Sigmoid colon (tissue), 7 donors: ENCODE data around the gene RASL10A. TPM values are rescaled to one million over a fixed set of nuclear protein-coding genes. Genes with fewer than 3 reads are reported as not detected.
"Not testable (repeated sequence)": the region's sequence is repeated elsewhere in the genome, so short reads cannot be mapped to it uniquely, and the experiment has no call there.

Experiments
- DNase-seq: peaks from one replicate; pipeline ENCODE4 v3.0.0-alpha.2; 2019
- H3K27ac ChIP-seq, 4 donors: fragments of 200-600 bp; sonication (generic); one replicate each; pipeline ENCODE4 v1.5.1; 2016 to 2019; ENCODE audit warnings: mild to moderate bottlenecking in 1 of 4
- H3K27me3 ChIP-seq, 3 donors: fragments of 200-600 bp; sonication (generic); one replicate each; pipeline ENCODE4 v1.5.1; 2019; ENCODE audit warnings: mild to moderate bottlenecking in 1 of 3
- H3K36me3 ChIP-seq, 4 donors: fragments of 200-600 bp; sonication (generic); one replicate each; pipeline ENCODE4 v1.5.1; 2016 to 2019
- H3K4me1 ChIP-seq, 4 donors: fragments of 200-600 bp; sonication (generic); one replicate each; pipeline ENCODE4 v1.5.1; 2017 to 2019
- H3K4me3 ChIP-seq, 4 donors: fragments of 200-600 bp; sonication (generic); one replicate each; pipeline ENCODE4 v1.5.1; 2017 to 2019; ENCODE audit warnings: mild to moderate bottlenecking in 2 of 4, moderate library complexity in 1 of 4
- H3K9me3 ChIP-seq, 4 donors: fragments of 200-600 bp in 3 of 4; sonication (generic) in 3 of 4; one replicate each; pipeline versions ENCODE4 v1.5.1 to v1.6.1; 2013 to 2019
- EP300 ChIP-seq, 4 donors: sonication (generic); formaldehyde crosslinking; IDR thresholded peaks; one replicate each; pipeline ENCODE4 v1.6.1; 2017; ENCODE audit warnings: antibody characterized with exemption in 4 of 4
- POLR2A ChIP-seq, 2 donors: fragments of 450-650 bp; IDR thresholded peaks; one replicate each; pipeline ENCODE4 v1.6.1; 2016; ENCODE audit warnings: antibody characterized with exemption in 2 of 2, mild to moderate bottlenecking in 2 of 2, moderate library complexity in 2 of 2
- POLR2AphosphoS5 ChIP-seq, 4 donors: sonication (generic); formaldehyde crosslinking; IDR thresholded peaks; one replicate each; pipeline ENCODE4 v1.6.1; 2017; ENCODE audit warnings: antibody characterized with exemption in 4 of 4
- WGBS, 2 donors: extraction: QIAGEN DNeasy Blood & Tissue Kit; methylation state at CpG; one replicate each; pipeline ENCODE4 v1.1.7; 2013; 5-methylcytosine and 5-hydroxymethylcytosine counted together
- intact Hi-C: fragments of 100-400 bp; cut with DNase I; formaldehyde crosslinking; loops from one replicate; pipeline ENCODE4 v1.15.1; 2023
- polyA plus RNA-seq, 3 donors: library from polyadenylated mRNA; stranded (reverse); fragments of 200-250 nt; gene quantifications; one replicate each; pipeline ENCODE4 v1.2.3, GENCODE V29; 2013
- total RNA-seq, 4 donors: library from RNA; depleted of rRNA; stranded (reverse); fragments of >200 nt; gene quantifications; one replicate each; pipeline ENCODE4 v1.1.0, GENCODE V29; 2016
- TF ChIP-seq, protein P1 (sequence below), 4 experiments: fragments of 450-650 bp in 3 of 4; fragments of 200-600 bp in 1 of 4; IDR thresholded peaks; one replicate each; pipeline ENCODE4 v1.5.1; 2016 to 2019; ENCODE audit warnings: antibody characterized with exemption in 4 of 4, mild to moderate bottlenecking in 3 of 4, moderate library complexity in 2 of 4
- donor health status: healthy with polysubstance abuse.
- donor health status: Bipolar disorder and iron deficiency.
- donor health status: healthy.

Gene RASL10A
- total and polyA plus RNA-seq, 7 donors = 0.33 to 3.0 (median 1.4) TPM; not detected in 2

DNA sequence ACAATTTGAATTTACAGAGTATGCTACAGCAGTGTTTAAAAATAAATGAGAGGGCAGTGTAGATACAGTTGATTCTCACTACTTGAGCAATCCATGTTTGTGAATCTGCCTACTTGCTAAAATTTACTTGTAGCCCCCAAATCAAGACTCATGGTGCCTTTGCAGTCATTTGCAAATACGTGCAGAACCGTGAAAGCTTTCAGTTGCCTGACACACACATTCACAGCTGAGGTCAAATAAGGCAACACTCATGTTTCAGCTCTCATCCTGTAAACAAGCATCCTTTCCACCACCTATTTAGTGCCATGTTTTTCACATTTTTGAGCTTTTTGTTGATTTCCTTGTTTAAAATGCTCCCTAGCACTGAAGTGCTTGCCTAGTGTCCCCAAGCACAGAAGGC, 32.5 kb upstream of the RASL10A start:
- intact Hi-C loops = no loop called here
- Histone ChIP-seq H3K9me3 (no peaks in the 10 kb centered on the region), H3K27me3 (no peaks in the 10 kb centered on the region), H3K36me3 (peaks cover 11 to 60% (median 49%) of the 10 kb centered on the region in 4 donors), H3K4me1 (peaks cover 0 to 47% (median 44%) of the 10 kb centered on the region in 4 donors), H3K27ac (no peak overlapping the region), H3K4me3 (no peak overlapping the region)
- 81 to 88% methylated on average over 2 of the region's 2 CpGs for WGBS, 2 donors
- no peak for DNase-seq
- no peak for TF ChIP-seq POLR2AphosphoS5 (IDR thresholded peaks at IDR 0.05)
- TF ChIP-seq EP300 (IDR thresholded peaks at IDR 0.05) = no peak
- TF ChIP-seq, protein P1, sequence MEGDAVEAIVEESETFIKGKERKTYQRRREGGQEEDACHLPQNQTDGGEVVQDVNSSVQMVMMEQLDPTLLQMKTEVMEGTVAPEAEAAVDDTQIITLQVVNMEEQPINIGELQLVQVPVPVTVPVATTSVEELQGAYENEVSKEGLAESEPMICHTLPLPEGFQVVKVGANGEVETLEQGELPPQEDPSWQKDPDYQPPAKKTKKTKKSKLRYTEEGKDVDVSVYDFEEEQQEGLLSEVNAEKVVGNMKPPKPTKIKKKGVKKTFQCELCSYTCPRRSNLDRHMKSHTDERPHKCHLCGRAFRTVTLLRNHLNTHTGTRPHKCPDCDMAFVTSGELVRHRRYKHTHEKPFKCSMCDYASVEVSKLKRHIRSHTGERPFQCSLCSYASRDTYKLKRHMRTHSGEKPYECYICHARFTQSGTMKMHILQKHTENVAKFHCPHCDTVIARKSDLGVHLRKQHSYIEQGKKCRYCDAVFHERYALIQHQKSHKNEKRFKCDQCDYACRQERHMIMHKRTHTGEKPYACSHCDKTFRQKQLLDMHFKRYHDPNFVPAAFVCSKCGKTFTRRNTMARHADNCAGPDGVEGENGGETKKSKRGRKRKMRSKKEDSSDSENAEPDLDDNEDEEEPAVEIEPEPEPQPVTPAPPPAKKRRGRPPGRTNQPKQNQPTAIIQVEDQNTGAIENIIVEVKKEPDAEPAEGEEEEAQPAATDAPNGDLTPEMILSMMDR (IDR thresholded peaks at IDR 0.05) = no peak
- TF ChIP-seq POLR2A (IDR thresholded peaks at IDR 0.05) = no peak

GRCh38 chr22:29346659-29347058, 31.2 kb upstream of the RASL10A start:
- Histone ChIP-seq H3K36me3 (peaks cover 15 to 60% (median 45%) of the 10 kb centered on the region in 4 donors), H3K27me3 (no peaks in the 10 kb centered on the region), H3K4me3 (no peak overlapping the region), H3K27ac (peak overlapping the region in 3 of 4 donors; percentile 63 to 79 (median 76)), H3K9me3 (no peaks in the 10 kb centered on the region), H3K4me1 (peaks cover 0 to 51% (median 47%) of the 10 kb centered on the region in 4 donors)
- no peak for DNase-seq
- no peak for TF ChIP-seq POLR2AphosphoS5 (IDR thresholded peaks at IDR 0.05)
- WGBS, 2 donors = 82 to 88% methylated on average over 4 of the region's 4 CpGs
- intact Hi-C loops = no loop called here

DNA sequence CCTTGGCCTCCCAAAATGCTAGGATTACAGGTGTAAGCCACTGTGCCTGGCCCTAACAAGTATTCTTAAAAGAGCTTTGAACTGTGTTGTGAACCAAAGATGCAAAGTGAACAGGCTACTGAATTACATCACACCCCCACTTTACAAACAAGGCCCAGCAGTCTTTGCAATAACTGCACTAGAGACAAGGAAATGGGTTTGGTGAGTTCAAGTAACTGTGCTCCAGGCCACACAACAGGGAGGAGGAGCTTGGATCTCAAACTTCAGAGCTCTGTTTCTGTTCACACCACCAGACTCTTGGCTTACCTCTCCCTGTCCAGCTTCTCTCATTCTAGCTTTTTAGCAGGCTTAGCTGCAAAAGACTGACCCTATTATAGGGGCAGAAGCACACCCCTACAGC, 30.4 kb upstream of the RASL10A start:
- no peak for TF ChIP-seq EP300 (IDR thresholded peaks at IDR 0.05)
- no peak for TF ChIP-seq POLR2A (IDR thresholded peaks at IDR 0.05)
- TF ChIP-seq, protein P1 (IDR thresholded peaks at IDR 0.05) = no peak
- no peak for TF ChIP-seq POLR2AphosphoS5 (IDR thresholded peaks at IDR 0.05)
- H3K9me3 ChIP-seq = no peaks in the 10 kb centered on the region
- H3K27me3 ChIP-seq = no peaks in the 10 kb centered on the region
- intact Hi-C loops = loop anchor here (2.0 kb wide), 1 partner anchor 13 kb away; no protein-coding TSS in a partner anchor
- peaks cover 16 to 60% (median 43%) of the 10 kb centered on the region in 4 donors for H3K36me3 ChIP-seq
- no peak for DNase-seq
- no peak overlapping the region for H3K4me3 ChIP-seq
- H3K27ac ChIP-seq = peak overlapping the region in 3 of 4 donors; percentile 63 to 79 (median 76)
- peaks cover 0 to 51% (median 47%) of the 10 kb centered on the region in 4 donors for H3K4me1 ChIP-seq

DNA sequence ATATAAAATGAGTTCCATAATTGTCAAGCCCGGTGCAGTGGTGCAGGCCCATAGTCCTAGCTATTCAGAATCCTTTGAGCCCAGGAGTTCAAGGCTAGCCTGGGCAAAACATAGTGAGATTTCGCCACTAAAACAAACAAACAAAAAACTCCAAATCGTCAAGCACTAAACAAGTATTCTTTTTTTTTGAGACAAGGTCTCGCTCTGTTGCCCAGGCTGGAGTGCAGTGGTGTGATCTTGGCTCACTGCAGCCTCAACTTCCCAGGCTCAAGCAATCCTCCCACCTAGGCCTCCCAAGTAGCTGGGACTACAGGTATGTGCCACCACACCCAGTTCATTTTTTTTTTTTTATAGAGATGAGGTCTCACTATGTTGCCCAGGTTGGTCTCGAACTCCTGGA, 29.4 kb upstream of the RASL10A start:
- intact Hi-C loops = loop anchor here (2.0 kb wide), 1 partner anchor 14 kb away; no protein-coding TSS in a partner anchor
- H3K4me3 ChIP-seq, DNase-seq, H3K9me3 ChIP-seq, H3K27me3 ChIP-seq: not testable (repeated sequence)
- peak overlapping the region; percentile 63 to 79 (median 73) for H3K27ac ChIP-seq
- WGBS, 2 donors = 88% methylated on average over 5 of the region's 5 CpGs
- H3K4me1 ChIP-seq = peaks cover 0 to 51% (median 47%) of the 10 kb centered on the region in 4 donors
- peaks cover 22 to 60% (median 42%) of the 10 kb centered on the region in 4 donors for H3K36me3 ChIP-seq

DNA sequence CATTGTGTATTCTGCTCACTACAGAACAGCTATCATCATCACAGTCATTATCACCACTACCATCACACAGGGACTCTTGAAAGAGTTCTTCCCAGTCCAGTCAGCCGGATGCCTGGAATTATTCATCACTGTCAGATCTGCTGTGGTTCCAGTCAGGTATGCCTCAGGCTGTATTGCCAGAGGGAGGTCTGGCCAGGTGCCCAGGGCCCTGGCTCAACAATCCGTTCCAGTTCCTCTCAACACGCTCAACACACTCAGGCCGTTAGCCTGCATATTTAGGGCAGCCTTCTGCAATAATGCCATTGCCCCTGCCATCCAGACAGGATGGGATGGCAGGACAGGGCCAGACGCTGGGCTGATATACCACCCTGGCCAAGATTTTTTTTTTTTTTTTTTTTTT, 28.6 kb upstream of the RASL10A start:
- intact Hi-C loops = loop anchor here (2.0 kb wide), 1 partner anchor 15 kb away; no protein-coding TSS in a partner anchor
- 68 to 73% methylated on average over 5 of the region's 5 CpGs for WGBS, 2 donors
- Histone ChIP-seq H3K36me3 (peaks cover 22 to 60% (median 43%) of the 10 kb centered on the region in 4 donors), H3K4me3 (no peak overlapping the region), H3K27ac (peak overlapping the region; percentile 63 to 79 (median 73)), H3K9me3 (no peaks in the 10 kb centered on the region), H3K4me1 (peaks cover 0 to 51% (median 47%) of the 10 kb centered on the region in 4 donors), H3K27me3 (no peaks in the 10 kb centered on the region)
- TF ChIP-seq, protein P1 (IDR thresholded peaks at IDR 0.05) = no peak
- TF ChIP-seq POLR2AphosphoS5 (IDR thresholded peaks at IDR 0.05) = peak; percentile 43 to 77 (median 71)
- TF ChIP-seq EP300 (IDR thresholded peaks at IDR 0.05) = peak in 1 of 4 donors; percentile 29
- no peak for TF ChIP-seq POLR2A (IDR thresholded peaks at IDR 0.05)
- peak; percentile 94 for DNase-seq
